H1 (cell line): Measurements from ENCODE around the gene VPS25.

ENCODE experiments used
- CREB1 ChIP-seq: IDR thresholded peaks from 2 replicates; pipeline ENCODE4 v1.6.1; 2012; ENCODE audit warnings: inconsistent platforms
- EZH2 ChIP-seq: fragments of 200-600 bp; sonication (generic); IDR thresholded peaks from 2 replicates; pipeline ENCODE4 v1.7.1; 2012; ENCODE audit warnings: low read depth, mild to moderate bottlenecking, moderate library complexity, low read length, inconsistent platforms; ENCODE audit not compliant: severe bottlenecking
- GABPA ChIP-seq: IDR thresholded peaks from 2 replicates; pipeline ENCODE4 v1.6.1; 2011; ENCODE audit warnings: mild to moderate bottlenecking, low read length, moderate library complexity, borderline replicate concordance; ENCODE audit not compliant: insufficient read depth
- POLR2A ChIP-seq, 2 experiments: IDR thresholded peaks; 1 replicate in 1 of 2; 2 replicates in 1 of 2; pipeline ENCODE4 v1.6.1; 2011; ENCODE audit warnings: low read depth in 2 of 2, low read length in 2 of 2, mild to moderate bottlenecking in 2 of 2; ENCODE audit errors: control extremely low read depth in 1 of 2
- POLR2AphosphoS5 ChIP-seq: IDR thresholded peaks from 2 replicates; pipeline ENCODE4 v1.6.1; 2011; ENCODE audit warnings: low read depth, low read length
- RFX5 ChIP-seq: IDR thresholded peaks from 2 replicates; pipeline ENCODE4 v1.6.1; 2011; ENCODE audit warnings: low read depth, low read length, improper control_type of control experiment, borderline replicate concordance
- TF ChIP-seq, protein P1 (sequence below), 3 experiments: IDR thresholded peaks; 1 replicate in 2 of 3; 2 replicates in 1 of 3; pipeline versions ENCODE4 v1.5.1 to v1.6.1; 2011; ENCODE audit warnings: low read length in 3 of 3, mild to moderate bottlenecking in 3 of 3, inconsistent platforms in 2 of 3, low read depth in 1 of 3, moderate library complexity in 1 of 3; ENCODE audit not compliant: insufficient read depth in 1 of 3; ENCODE audit errors: control extremely low read depth in 1 of 3

DNA sequence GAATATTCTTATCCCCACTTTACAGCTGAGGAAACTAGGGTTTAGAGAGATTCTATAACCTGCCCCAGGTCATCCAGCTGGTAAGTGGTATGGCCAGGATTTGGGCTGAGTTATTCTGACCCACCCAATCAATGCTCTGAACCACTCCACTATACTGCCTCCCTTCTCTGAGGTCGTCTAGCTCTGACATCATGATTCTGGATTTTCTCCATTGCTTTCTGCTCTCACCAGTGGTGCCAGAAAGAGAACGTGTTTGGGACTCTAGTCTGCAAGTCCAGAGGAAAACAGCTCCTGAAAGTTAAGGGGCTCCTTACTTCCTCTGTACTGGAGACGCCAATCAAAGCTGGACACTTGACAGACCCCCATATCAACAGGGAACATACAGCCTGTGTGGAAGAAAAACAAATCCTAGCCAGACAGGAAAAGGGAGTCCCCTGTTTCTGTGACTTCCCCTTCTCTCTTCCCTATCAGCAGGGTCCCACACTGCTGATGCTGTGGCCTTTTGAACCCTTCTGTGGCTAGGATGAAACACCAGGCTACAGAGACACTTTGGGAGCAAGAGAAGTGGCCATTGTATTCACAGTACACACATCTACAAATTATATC, 22.4 kb upstream of the VPS25 start:
- TF ChIP-seq CREB1 (no peak), POLR2AphosphoS5 (no peak), POLR2A (IDR thresholded peaks at IDR 0.05; ENCODE audit: control extremely low read depth in 1 of 2, low read depth in 2 of 2, low read length in 2 of 2) (no peak), RFX5 (no peak), EZH2 (no peak), GABPA (no peak)
- TF ChIP-seq, protein P1, sequence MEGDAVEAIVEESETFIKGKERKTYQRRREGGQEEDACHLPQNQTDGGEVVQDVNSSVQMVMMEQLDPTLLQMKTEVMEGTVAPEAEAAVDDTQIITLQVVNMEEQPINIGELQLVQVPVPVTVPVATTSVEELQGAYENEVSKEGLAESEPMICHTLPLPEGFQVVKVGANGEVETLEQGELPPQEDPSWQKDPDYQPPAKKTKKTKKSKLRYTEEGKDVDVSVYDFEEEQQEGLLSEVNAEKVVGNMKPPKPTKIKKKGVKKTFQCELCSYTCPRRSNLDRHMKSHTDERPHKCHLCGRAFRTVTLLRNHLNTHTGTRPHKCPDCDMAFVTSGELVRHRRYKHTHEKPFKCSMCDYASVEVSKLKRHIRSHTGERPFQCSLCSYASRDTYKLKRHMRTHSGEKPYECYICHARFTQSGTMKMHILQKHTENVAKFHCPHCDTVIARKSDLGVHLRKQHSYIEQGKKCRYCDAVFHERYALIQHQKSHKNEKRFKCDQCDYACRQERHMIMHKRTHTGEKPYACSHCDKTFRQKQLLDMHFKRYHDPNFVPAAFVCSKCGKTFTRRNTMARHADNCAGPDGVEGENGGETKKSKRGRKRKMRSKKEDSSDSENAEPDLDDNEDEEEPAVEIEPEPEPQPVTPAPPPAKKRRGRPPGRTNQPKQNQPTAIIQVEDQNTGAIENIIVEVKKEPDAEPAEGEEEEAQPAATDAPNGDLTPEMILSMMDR (IDR thresholded peaks at IDR 0.05; ENCODE audit: control extremely low read depth in 1 of 3, insufficient read depth in 1 of 3, low read depth in 1 of 3, low read length in 3 of 3): no peak
